SK-N-SH treated with all-trans-retinoic acid at 6 μM for 48 hours (cell line): Measurements from ENCODE around the gene POLR3C.

ENCODE experiments used
- ATAC-seq: fragments of 200-7000 bp; cut with Tn5 transposase; 3 replicates; pipeline ENCODE4 v1.9.1; 2020; ENCODE audit warnings: mild to moderate bottlenecking, moderate library complexity
- ARNTL ChIP-seq: fragments of 450-650 bp; formaldehyde crosslinking; IDR thresholded peaks from 2 replicates; pipeline ENCODE4 v1.5.0; 2020; ENCODE audit warnings: low read depth, mild to moderate bottlenecking, moderate library complexity, borderline replicate concordance
- BACH2 ChIP-seq: fragments of 250-450 bp; sonication (Bioruptor Pico); IDR thresholded peaks from 2 replicates; pipeline ENCODE4 v1.9.0; 2021; ENCODE audit warnings: mild to moderate bottlenecking, borderline replicate concordance
- CSDC2 ChIP-seq: fragments of 250-450 bp; sonication (Bioruptor Pico); IDR thresholded peaks from 2 replicates; pipeline ENCODE4 v1.5.0; 2020; ENCODE audit warnings: mild to moderate bottlenecking, moderate library complexity
- ESRRG ChIP-seq: fragments of 250-450 bp; sonication (Bioruptor Pico); IDR thresholded peaks from 2 replicates; pipeline ENCODE4 v1.6.1; 2021; ENCODE audit warnings: mild to moderate bottlenecking
- GLIS3 ChIP-seq: fragments of 250-450 bp; sonication (Bioruptor Pico); IDR thresholded peaks from 2 replicates; pipeline ENCODE4 v1.5.0; 2020; ENCODE audit warnings: mild to moderate bottlenecking, moderate library complexity
- OSR1 ChIP-seq: fragments of 250-450 bp; sonication (Bioruptor Pico); IDR thresholded peaks from 2 replicates; pipeline ENCODE4 v1.8.0; 2022; ENCODE audit warnings: moderate library complexity, mild to moderate bottlenecking, inconsistent platforms
- POU6F1 ChIP-seq: fragments of 250-450 bp; sonication (Bioruptor Pico); IDR thresholded peaks from 2 replicates; pipeline ENCODE4 v1.8.0; 2021; ENCODE audit warnings: low read depth, mild to moderate bottlenecking, moderate library complexity, borderline replicate concordance
- PPARA ChIP-seq: fragments of 250-450 bp; sonication (Bioruptor Pico); IDR thresholded peaks from 2 replicates; pipeline ENCODE4 v1.5.0; 2020; ENCODE audit warnings: mild to moderate bottlenecking, borderline replicate concordance
- RARB ChIP-seq: fragments of 250-450 bp; sonication (Bioruptor Pico); IDR thresholded peaks from 2 replicates; pipeline ENCODE4 v1.8.0; 2021; ENCODE audit warnings: mild to moderate bottlenecking, moderate library complexity
- SNAI2 ChIP-seq: fragments of 250-450 bp; sonication (Bioruptor Pico); IDR thresholded peaks from 2 replicates; pipeline ENCODE4 v1.5.0; 2020; ENCODE audit warnings: mild to moderate bottlenecking, moderate library complexity
- TCF4 ChIP-seq: fragments of 250-450 bp; sonication (Bioruptor Pico); IDR thresholded peaks from 2 replicates; pipeline ENCODE4 v1.8.0; 2021; ENCODE audit warnings: mild to moderate bottlenecking, moderate library complexity, borderline replicate concordance
- TOX ChIP-seq: fragments of 250-450 bp; sonication (Bioruptor Pico); IDR thresholded peaks from 2 replicates; pipeline ENCODE4 v1.8.0; 2021; ENCODE audit warnings: mild to moderate bottlenecking, moderate library complexity, borderline replicate concordance
- TSHZ2 ChIP-seq: fragments of 250-450 bp; sonication (Bioruptor Pico); IDR thresholded peaks from 2 replicates; pipeline ENCODE4 v1.5.0; 2020; ENCODE audit warnings: mild to moderate bottlenecking, moderate library complexity
- ZC3H10 ChIP-seq: fragments of 250-450 bp; sonication (Bioruptor Pico); IDR thresholded peaks from 2 replicates; pipeline ENCODE4 v1.5.1; 2021; ENCODE audit warnings: mild to moderate bottlenecking, moderate library complexity
- ZFP3 ChIP-seq: fragments of 250-450 bp; sonication (Bioruptor Pico); IDR thresholded peaks from 2 replicates; pipeline ENCODE4 v1.5.0; 2020; ENCODE audit warnings: mild to moderate bottlenecking, moderate library complexity
- ZFP30 ChIP-seq: fragments of 450-650 bp; formaldehyde crosslinking; IDR thresholded peaks from 2 replicates; pipeline ENCODE4 v1.5.0; 2022; ENCODE audit warnings: mild to moderate bottlenecking, moderate library complexity
- ZNF565 ChIP-seq: fragments of 450-650 bp; formaldehyde crosslinking; conservative IDR thresholded peaks from 2 replicates; pipeline ENCODE4 v1.5.0; 2020; ENCODE audit warnings: low read depth, mild to moderate bottlenecking, moderate library complexity
- ZNF8 ChIP-seq: fragments of 450-650 bp; formaldehyde crosslinking; IDR thresholded peaks from 2 replicates; pipeline ENCODE4 v1.5.0; 2020; ENCODE audit warnings: mild to moderate bottlenecking, moderate library complexity
- TF ChIP-seq, protein P1 (sequence below): fragments of 250-450 bp; sonication (Bioruptor Pico); IDR thresholded peaks from 2 replicates; pipeline ENCODE4 v1.5.1; 2021; ENCODE audit warnings: mild to moderate bottlenecking, moderate library complexity

The POLR3C gene

DNA sequence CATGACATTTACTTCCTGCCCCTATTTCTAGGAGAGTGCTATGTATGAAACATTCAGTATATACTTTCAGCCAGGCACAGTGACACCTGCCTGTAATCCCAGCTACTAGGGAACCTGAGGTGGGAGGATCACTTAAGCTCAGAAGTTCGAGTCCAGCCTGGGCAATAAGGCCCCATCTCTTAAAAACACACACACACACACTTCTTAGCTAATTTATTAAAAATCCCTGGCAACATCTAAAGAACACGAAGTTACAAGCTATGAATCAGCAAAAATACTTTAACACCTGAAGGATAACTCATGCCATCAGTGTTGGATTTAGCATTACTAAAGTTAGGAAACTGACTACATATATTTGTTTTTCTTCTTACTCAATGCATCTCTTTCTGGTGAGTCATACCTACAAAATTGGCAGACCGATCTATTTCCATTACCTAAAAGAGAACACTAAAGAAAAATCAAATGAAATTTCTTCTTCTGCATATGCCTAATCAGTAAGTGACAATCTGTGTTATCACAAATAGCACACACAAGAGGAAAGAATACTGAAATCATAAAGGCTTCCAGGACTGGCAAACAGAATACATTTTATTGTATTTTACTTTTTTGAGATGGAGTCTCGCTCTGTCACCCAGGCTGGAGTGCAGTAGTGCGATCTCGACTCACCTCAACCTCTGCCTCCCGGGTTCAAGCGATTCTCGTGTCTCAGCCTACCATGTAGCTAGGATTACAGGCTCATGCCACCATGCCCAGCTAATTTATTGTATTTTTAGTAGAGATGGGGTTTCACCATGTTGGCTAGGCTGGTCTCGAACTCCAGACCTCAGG is 41.5 kb upstream of the POLR3C start:
- TF ChIP-seq POU6F1 (CRISPR knock-in tag) (peak; percentile 38; the same call in 1 of the 2 replicates), TSHZ2 (CRISPR knock-in tag) (no peak), TOX (CRISPR knock-in tag) (peak; percentile 78; the same call in 1 of the 2 replicates), OSR1 (CRISPR knock-in tag) (no peak), RARB (0 out of 2 replicates have a peak, but pooled peaks have one; percentile 26), SNAI2 (no peak)
- ATAC-seq: peak; percentile 85

DNA sequence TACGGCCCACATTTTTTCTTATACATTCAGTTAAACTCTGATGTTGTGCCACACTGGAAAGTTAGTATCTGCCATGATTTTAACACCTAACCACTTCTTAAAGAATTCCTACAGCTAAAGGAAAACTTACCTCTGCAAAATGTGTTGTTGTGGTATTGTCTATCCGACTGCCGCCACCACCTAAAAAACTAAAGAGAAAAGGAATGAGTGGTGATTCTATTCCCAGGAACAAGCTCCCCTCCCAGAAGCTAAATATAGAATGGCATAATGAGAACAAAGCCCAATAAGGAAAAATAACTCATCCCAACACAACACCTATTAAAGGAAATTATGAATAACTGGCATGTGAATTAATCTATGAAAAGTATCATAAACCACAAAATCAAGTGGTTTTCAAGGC is 39.6 kb upstream of the POLR3C start:
- no peak for TF ChIP-seq SNAI2
- no peak for TF ChIP-seq OSR1 (CRISPR knock-in tag)
- no peak for TF ChIP-seq TOX (CRISPR knock-in tag)
- no peak for TF ChIP-seq GLIS3 (CRISPR knock-in tag)
- no peak for TF ChIP-seq CSDC2 (CRISPR knock-in tag)
- TF ChIP-seq ZNF8 (CRISPR knock-in tag): no peak
- TF ChIP-seq, all 23 proteins: peak for 0
- no peak for ATAC-seq

- TF ChIP-seq ZFP30 (CRISPR knock-in tag) (no peak), RARB (no peak)
- ATAC-seq: no peak
Observed at GRCh38 chr1:145785547-145785946, 38.5 kb upstream of the POLR3C start.

DNA sequence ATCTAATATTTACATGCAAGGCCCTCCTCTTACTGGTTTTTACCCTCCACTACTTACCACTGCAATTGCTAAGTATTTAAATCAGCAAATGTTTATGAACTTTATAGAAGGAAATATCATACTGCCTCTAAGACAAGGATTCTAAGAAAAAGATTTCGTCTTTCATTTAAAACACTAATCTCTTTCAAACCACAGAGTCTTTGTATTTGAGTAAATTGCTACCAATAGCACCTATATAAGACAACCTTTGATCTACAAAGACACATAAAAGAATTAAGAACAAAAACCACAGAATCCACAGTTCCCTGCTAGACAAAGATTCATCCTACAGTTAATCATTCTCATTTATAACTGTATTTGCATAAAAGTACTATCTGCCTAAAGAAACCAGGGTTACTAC is 37.7 kb upstream of the POLR3C start:
- TF ChIP-seq, protein P1, sequence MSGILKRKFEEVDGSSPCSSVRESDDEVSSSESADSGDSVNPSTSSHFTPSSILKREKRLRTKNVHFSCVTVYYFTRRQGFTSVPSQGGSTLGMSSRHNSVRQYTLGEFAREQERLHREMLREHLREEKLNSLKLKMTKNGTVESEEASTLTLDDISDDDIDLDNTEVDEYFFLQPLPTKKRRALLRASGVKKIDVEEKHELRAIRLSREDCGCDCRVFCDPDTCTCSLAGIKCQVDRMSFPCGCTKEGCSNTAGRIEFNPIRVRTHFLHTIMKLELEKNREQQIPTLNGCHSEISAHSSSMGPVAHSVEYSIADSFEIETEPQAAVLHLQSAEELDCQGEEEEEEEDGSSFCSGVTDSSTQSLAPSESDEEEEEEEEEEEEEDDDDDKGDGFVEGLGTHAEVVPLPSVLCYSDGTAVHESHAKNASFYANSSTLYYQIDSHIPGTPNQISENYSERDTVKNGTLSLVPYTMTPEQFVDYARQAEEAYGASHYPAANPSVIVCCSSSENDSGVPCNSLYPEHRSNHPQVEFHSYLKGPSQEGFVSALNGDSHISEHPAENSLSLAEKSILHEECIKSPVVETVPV: no peak
- TF ChIP-seq RARB: no peak
- TF ChIP-seq TOX (CRISPR knock-in tag): no peak
- TF ChIP-seq ZNF565 (CRISPR knock-in tag): no peak
- no peak for TF ChIP-seq PPARA (CRISPR knock-in tag)
- no peak for TF ChIP-seq ARNTL (CRISPR knock-in tag)
- TF ChIP-seq OSR1 (CRISPR knock-in tag): no peak
- no peak for TF ChIP-seq ZNF8 (CRISPR knock-in tag)
- no peak for TF ChIP-seq ZFP30 (CRISPR knock-in tag)
- no peak for TF ChIP-seq BACH2
- no peak for TF ChIP-seq TSHZ2 (CRISPR knock-in tag)
- no peak for TF ChIP-seq GLIS3 (CRISPR knock-in tag)
- no peak for TF ChIP-seq TCF4 (CRISPR knock-in tag)
- no peak for TF ChIP-seq ZC3H10
- no peak for TF ChIP-seq ZFP3 (CRISPR knock-in tag)
- TF ChIP-seq ESRRG (CRISPR knock-in tag): no peak
- ATAC-seq: no peak
